Measurements from ENCODE around the gene GIMAP7. TPM values are rescaled to one million over a fixed set of nuclear protein-coding genes. Genes with fewer than 3 reads are reported as not detected.
A peak's percentile ranks its signal among the peaks of the same experiment; 100 is the strongest.

GIMAP7 gene
- total RNA-seq, 4 donors from 2014 or later: 14.6 to 70.8 (median 28.8) TPM

GRCh38 chr7:150566123-150566522 is 51.5 kb downstream of the GIMAP7 start:
- Histone ChIP-seq H3K4me1 (no peaks in the 10 kb centered on the region), H3K27me3 (no peaks in the 10 kb centered on the region)

GRCh38 chr7:150566572-150566971 is 51.9 kb downstream of the GIMAP7 start:
- DNase-seq: no peak
- Histone ChIP-seq H3K4me1 (no peaks in the 10 kb centered on the region), H3K36me3 (no peaks in the 10 kb centered on the region), H3K4me3 (no peak overlapping the region), H3K27ac (peak overlapping the region in 1 of 2 donors; percentile 37), H3K27me3 (no peaks in the 10 kb centered on the region), H3K9me3 (no peaks in the 10 kb centered on the region)
- no peak for TF ChIP-seq CTCF (IDR thresholded peaks at IDR 0.05)
- no peak for TF ChIP-seq POLR2A (IDR thresholded peaks at IDR 0.05)
- intact Hi-C loops (cut with DNase I; ENCODE audit: low total_unique reads): no loop called here

More at GRCh38 chr7:150566123-150566522, 51.5 kb downstream of the GIMAP7 start:
- H3K36me3 ChIP-seq: no peaks in the 10 kb centered on the region
- H3K9me3 ChIP-seq: no peaks in the 10 kb centered on the region
- intact Hi-C loops (cut with DNase I; ENCODE audit: low total_unique reads): no loop called here
- TF ChIP-seq POLR2A (IDR thresholded peaks at IDR 0.05): no peak
- no peak for TF ChIP-seq CTCF (IDR thresholded peaks at IDR 0.05)
- H3K4me3 ChIP-seq: no peak overlapping the region
- H3K27ac ChIP-seq: no peak overlapping the region
- DNase-seq: no peak

DNA sequence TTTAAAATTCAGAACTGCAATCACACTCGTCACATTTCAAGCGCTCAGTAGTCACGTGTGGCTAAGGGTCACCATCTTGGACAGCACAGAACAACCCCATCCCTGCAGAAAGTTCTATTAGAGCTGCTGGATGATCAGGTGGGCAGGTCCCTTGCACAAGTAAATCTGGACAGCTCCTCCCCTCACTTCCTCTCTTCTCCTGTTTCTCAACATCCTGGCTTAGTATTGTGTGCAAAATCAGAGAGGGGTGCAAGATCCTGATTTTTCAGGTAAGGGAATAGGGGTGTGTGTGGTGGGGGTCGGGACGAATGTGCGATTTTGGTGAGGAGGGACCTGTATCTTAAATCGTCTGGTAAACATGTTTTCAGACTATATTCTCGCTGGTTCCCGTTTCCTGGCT is 52.5 kb downstream of the GIMAP7 start, which contains the start of gene GIMAP4:
Gene GIMAP4, plus strand, starts transcription at position 222 of the 400 bp plus-strand sequence. CDS start 2,512 bp downstream, outside the sequence.
- Histone ChIP-seq H3K36me3 (no peaks in the 10 kb centered on the region), H3K27ac (peak within 1 kb of the TSS; percentile 55 to 62), H3K9me3 (no peaks in the 10 kb centered on the region), H3K4me1 (no peaks in the 10 kb centered on the region), H3K27me3 (no peaks in the 10 kb centered on the region), H3K4me3 (peak within 1 kb of the TSS; percentile 23 to 27)
- TF ChIP-seq POLR2A (IDR thresholded peaks at IDR 0.05) (peak in 1 of 2 donors; percentile 66), CTCF (IDR thresholded peaks at IDR 0.05) (no peak)
- intact Hi-C loops (cut with DNase I; ENCODE audit: low total_unique reads): no loop called here
- DNase-seq: peak in 1 of 2 donors; percentile 32

GRCh38 chr7:150567871-150568301 is 53.2 kb downstream of the GIMAP7 start:
- no peaks in the 10 kb centered on the region for H3K4me1 ChIP-seq
- no peak for TF ChIP-seq POLR2A (IDR thresholded peaks at IDR 0.05)
- TF ChIP-seq CTCF (IDR thresholded peaks at IDR 0.05): no peak
- H3K9me3 ChIP-seq: no peaks in the 10 kb centered on the region
- H3K27me3 ChIP-seq: no peaks in the 10 kb centered on the region
- intact Hi-C loops (cut with DNase I; ENCODE audit: low total_unique reads): no loop called here
- DNase-seq: no peak
- no peaks in the 10 kb centered on the region for H3K36me3 ChIP-seq
- peak overlapping the region; percentile 23 to 27 for H3K4me3 ChIP-seq
- peak overlapping the region; percentile 55 to 62 for H3K27ac ChIP-seq

DNA sequence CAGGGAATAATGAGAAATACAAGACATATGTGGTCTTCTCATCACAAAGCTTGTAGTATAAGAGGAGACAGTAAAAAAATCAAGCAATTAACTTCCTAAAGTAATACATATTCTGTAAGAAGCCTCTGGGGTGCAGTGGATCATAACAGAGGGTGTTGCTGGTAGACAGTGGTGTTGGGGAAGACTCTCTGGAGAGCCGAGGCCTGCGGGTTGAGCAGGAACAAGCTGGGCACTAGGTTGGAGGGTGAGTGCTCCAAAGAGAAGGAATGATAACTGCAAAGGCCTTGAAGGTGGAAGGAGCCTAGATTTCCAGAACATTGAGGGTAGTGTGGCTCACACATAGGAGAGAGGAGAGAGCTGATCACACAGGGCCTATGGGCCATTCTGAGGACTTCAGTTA is 54.0 kb downstream of the GIMAP7 start:
- H3K4me1 ChIP-seq: no peaks in the 10 kb centered on the region
- DNase-seq: no peak
- no peaks in the 10 kb centered on the region for H3K27me3 ChIP-seq
- TF ChIP-seq POLR2A (IDR thresholded peaks at IDR 0.05) (no peak), CTCF (IDR thresholded peaks at IDR 0.05) (no peak)
- intact Hi-C loops (cut with DNase I; ENCODE audit: low total_unique reads): no loop called here
- peak overlapping the region in 1 of 2 donors; percentile 23 for H3K4me3 ChIP-seq
- H3K27ac ChIP-seq: peak overlapping the region; percentile 55 to 62
- no peaks in the 10 kb centered on the region for H3K36me3 ChIP-seq
- H3K9me3 ChIP-seq: no peaks in the 10 kb centered on the region
